K562 (cell line): Measurements from ENCODE around the gene PTPN5. TPM values are rescaled to one million over a fixed set of nuclear protein-coding genes. Genes with fewer than 3 reads are reported as not detected.

Experiments
- ATAC-seq: fragments of 200-7000 bp; cut with Tn5 transposase; 3 replicates; pipeline ENCODE4 v1.9.1; 2020; ENCODE audit warnings: moderate library complexity
- BruUV-seq: library from RNA; stranded (reverse); fragments of 400-500 nt; replicated peaks from 2 replicates; lab custom pipeline; 2021; lab: Mats Ljungman, UMichigan
- CTCF ChIA-PET: fragments of 300-600 bp; formaldehyde crosslinking; extraction: SDS; loops from one replicate; lab custom pipeline; 2021; ENCODE audit warnings: low intra/inter-chr PET ratio; lab: Yijun Ruan, JAX
- POLR2A ChIA-PET: fragments of 300-600, 350-650 bp; sonication (Branson Sonifier 250); formaldehyde crosslinking; extraction: SDS; loops from one replicate; lab custom pipeline; 2021; ENCODE audit warnings: antibody characterized with exemption, inconsistent platforms; lab: Yijun Ruan, JAX
- DNase-seq, 4 experiments: peaks; one replicate each; pipeline versions ENCODE4 v3.0.0 to v3.0.0-alpha.2; 2011 to 2018; ENCODE audit warnings: low spot score in 3 of 4, mixed read lengths in 3 of 4; ENCODE audit errors: extremely low read depth in 1 of 4
- FAIRE-seq: peaks from 2 replicates; lab custom pipeline; 2011; peaks lifted over from hg19 to GRCh38; lab: Jason Lieb, UNC
- H2AFZ ChIP-seq: 2 replicates; pipeline ENCODE4 v1.6.0; 2011; ENCODE audit warnings: low read depth, low read length, control low read depth, inconsistent platforms
- H3K27ac ChIP-seq: fragments of 200-600 bp; 3 replicates; pipeline ENCODE4 v1.8.0; 2011; ENCODE audit warnings: low read depth, mild to moderate bottlenecking, control low read depth, inconsistent platforms, low read length, moderate library complexity, mixed read lengths; ENCODE audit errors: extremely low read depth
- H3K27me3 ChIP-seq, 2 experiments: fragments of 300-600 bp in 1 of 2; 2 replicates in 1 of 2; 3 replicates in 1 of 2; pipeline versions ENCODE4 v1.6.0 to v1.8.0; 2011; ENCODE audit warnings: inconsistent platforms in 2 of 2, low read length in 2 of 2, mild to moderate bottlenecking in 1 of 2, mixed read lengths in 1 of 2, moderate library complexity in 1 of 2; ENCODE audit not compliant: control insufficient read depth in 2 of 2, insufficient read depth in 2 of 2
- H3K36me3 ChIP-seq: fragments of 300-600 bp; 3 replicates; pipeline ENCODE4 v1.8.0; 2011; ENCODE audit warnings: mild to moderate bottlenecking, low read length, inconsistent platforms; ENCODE audit not compliant: control insufficient read depth, insufficient read depth
- H3K4me1 ChIP-seq, 2 experiments: fragments of 200-600 bp in 1 of 2; replicated peaks in 1 of 2; 2 replicates in 1 of 2; 3 replicates in 1 of 2; pipeline versions ENCODE4 v1.5.1 to v1.8.0; 2011; ENCODE audit warnings: inconsistent platforms in 2 of 2, low read length in 2 of 2, mild to moderate bottlenecking in 1 of 2, mixed read lengths in 1 of 2, moderate library complexity in 1 of 2; ENCODE audit not compliant: control insufficient read depth in 2 of 2, insufficient read depth in 2 of 2
- H3K4me2 ChIP-seq: 2 replicates; pipeline ENCODE4 v1.6.1; 2011; ENCODE audit warnings: low read length, control low read depth, inconsistent platforms, mixed read lengths; ENCODE audit not compliant: insufficient read depth
- H3K4me3 ChIP-seq: fragments of 200-600 bp; sonication (generic), shearing (Covaris generic); 2 replicates; pipeline ENCODE4 v1.5.1; 2016; ENCODE audit warnings: control low read depth, inconsistent platforms
- H3K79me2 ChIP-seq: fragments of 200-600 bp; 3 replicates; pipeline ENCODE4 v1.8.0; 2011; ENCODE audit warnings: low read length, inconsistent platforms; ENCODE audit not compliant: control insufficient read depth, insufficient read depth
- H3K9ac ChIP-seq, 2 experiments: 2 replicates each; pipeline versions ENCODE4 v1.6.0 to v1.6.1; 2011; ENCODE audit warnings: low read depth in 2 of 2, low read length in 2 of 2, control low read depth in 1 of 2, inconsistent platforms in 1 of 2, mild to moderate bottlenecking in 1 of 2, mixed read lengths in 1 of 2; ENCODE audit not compliant: insufficient read depth in 1 of 2
- H3K9me1 ChIP-seq: one replicate; pipeline ENCODE4 v1.6.0; 2011; ENCODE audit warnings: inconsistent platforms, mild to moderate bottlenecking, low read length, moderate library complexity; ENCODE audit not compliant: control insufficient read depth, insufficient read depth
- H3K9me3 ChIP-seq: replicated peaks from 2 replicates; pipeline ENCODE4 v1.5.1; 2011; ENCODE audit warnings: low read depth, low read length, inconsistent platforms; ENCODE audit not compliant: control insufficient read depth, insufficient read depth
- H4K20me1 ChIP-seq: replicated peaks from 2 replicates; pipeline ENCODE4 v1.6.1; 2011; ENCODE audit warnings: low read length, inconsistent platforms, mixed read lengths; ENCODE audit not compliant: control insufficient read depth, insufficient read depth
- HDAC6 ChIP-seq: IDR thresholded peaks from 2 replicates; pipeline ENCODE4 v1.6.1; 2012; ENCODE audit warnings: low read depth, mild to moderate bottlenecking, control low read depth, inconsistent platforms, low read length, moderate library complexity
- MXI1 ChIP-seq: IDR thresholded peaks from 2 replicates; pipeline ENCODE4 v1.6.1; 2011; ENCODE audit warnings: low read depth, mild to moderate bottlenecking, improper control_type of control experiment, low read length
- NRF1 ChIP-seq, 2 experiments: fragments of 450-650 bp; IDR thresholded peaks in 1 of 2; conservative IDR thresholded peaks in 1 of 2; 2 replicates each; pipeline ENCODE4 v1.6.1; 2014; ENCODE audit warnings: mild to moderate bottlenecking in 2 of 2
- RBM17 ChIP-seq: fragments of 200-400 bp; formaldehyde crosslinking; IDR thresholded peaks from 2 replicates; pipeline ENCODE4 v1.6.1; 2017; ENCODE audit warnings: low read depth, mild to moderate bottlenecking, low read length, borderline replicate concordance
- SMC3 ChIP-seq: conservative IDR thresholded peaks from 2 replicates; pipeline ENCODE4 v1.6.1; 2011; ENCODE audit warnings: low read depth, low read length, improper control_type of control experiment; ENCODE audit not compliant: insufficient read depth
- ZNF644 ChIP-seq: fragments of 200-800 bp; sonication (Bioruptor generic); IDR thresholded peaks from 2 replicates; pipeline ENCODE4 v1.6.1; 2016; ENCODE audit warnings: low read depth, missing genetic modification characterization, missing compliant biosample characterization
- WGBS: fragments of 100-300 bp; shearing (Covaris generic); methylation state at CpG from one replicate; pipeline ENCODE4 v1.1.6; 2016; ENCODE audit warnings: low coverage, mixed read lengths; ENCODE audit not compliant: insufficient coverage; ENCODE audit errors: missing lambda C conversion rate; 5-methylcytosine and 5-hydroxymethylcytosine counted together
- in situ Hi-C: fragments of 300-500 bp; cut with MboI; formaldehyde crosslinking; loops from 4 replicates; pipeline ENCODE4 v1.15.0; 2018; ENCODE audit warnings: inconsistent platforms, mixed read lengths
- intact Hi-C: fragments of 100-400 bp; cut with micrococcal nuclease; formaldehyde crosslinking; loops from 2 replicates; pipeline ENCODE4 v1.14.2; 2022
- polyA plus RNA-seq, 8 experiments: library from polyadenylated mRNA; depleted of rRNA in 4 of 8; stranded (reverse) in 5 of 8; unstranded in 3 of 8; fragments of >200 nt; fragmentation: Nextera tagmentation in 2 of 8; fragmentation: Illumina TruSeq in 1 of 8; extraction: Ambion mirVana in 2 of 8; extraction: Trizol in 1 of 8; gene quantifications; 2 replicates each; pipeline versions ENCODE4 v1.2.1 to v1.2.3, GENCODE V29; 2011 to 2014; ENCODE audit warnings: inconsistent platforms in 1 of 8, missing spikeins in 1 of 8
- total RNA-seq, 7 experiments: library from RNA; depleted of rRNA in 6 of 7; stranded (reverse); fragments of >200 nt in 6 of 7; fragmentation: Illumina TruSeq in 2 of 7; extraction: Trizol in 2 of 7; gene quantifications; 2 replicates each; pipeline versions ENCODE4 v1.2.1 to v1.2.3, GENCODE V29; 2011 to 2021; ENCODE audit warnings: low replicate concordance in 1 of 7

Gene PTPN5
- total and polyA plus RNA-seq, 9 of the 15 experiments (the other 6 are each of a cell fraction or from before 2014, with no cell fraction given) = not detected

- TF ChIP-seq NRF1 (conservative IDR thresholded peaks at IDR 0.05 in 1 of 2, IDR thresholded peaks at IDR 0.05 in 1 of 2) = no peak
These were observed 60.2 kb downstream of the PTPN5 start (continued) for GRCh38 chr11:18731441-18731840.

GRCh38 chr11:18730020-18730419 is 61.6 kb downstream of the PTPN5 start:
- intact Hi-C loops = loop anchor here (10.0 kb wide), 2 partner anchors 485 to 615 kb away; partner anchors contain the start of gene SAA2
- no peak for ATAC-seq
- H3K27ac ChIP-seq = no peak overlapping the region
- no peak for FAIRE-seq
- H3K9me1 ChIP-seq = no peaks in the 10 kb centered on the region
- in situ Hi-C loops = loop anchor here (5.0 to 25.0 kb wide), 3 partner anchors 73 to 485 kb away; partner anchors contain the start of genes SAA2 and TSG101
- DNase-seq = no peak
- TF ChIP-seq MXI1 (no peak), NRF1 (conservative IDR thresholded peaks at IDR 0.05 in 1 of 2, IDR thresholded peaks at IDR 0.05 in 1 of 2) (peak; percentile 80 to 82)
- ChIA-PET POLR2A (interaction anchor here (0.7 kb wide), 1 partner anchor 444 kb away, joined by 3 read pairs; no protein-coding TSS in a partner anchor), CTCF (interaction anchor here (3.4 kb wide), 1 partner anchor 190 kb away, joined by 19 read pairs; no protein-coding TSS in a partner anchor)
- H2AFZ ChIP-seq = no peak overlapping the region
- WGBS = 1% methylated on average over 6 of the region's 9 CpGs
- no peak overlapping the region for H3K4me2 ChIP-seq
- no peaks in the 10 kb centered on the region for H3K36me3 ChIP-seq
- no peaks in the 10 kb centered on the region for H4K20me1 ChIP-seq
- no peak overlapping the region for H3K9ac ChIP-seq
- peaks cover 9 to 43% of the 10 kb centered on the region in 2 experiments for H3K27me3 ChIP-seq
- H3K4me1 ChIP-seq = peaks cover 0 to 3% of the 10 kb centered on the region in 2 experiments; a peak in 1 of 5 replicates
- no TSS peak for BruUV-seq
- H3K79me2 ChIP-seq = no peaks in the 10 kb centered on the region
- no peaks in the 10 kb centered on the region for H3K9me3 ChIP-seq
- H3K4me3 ChIP-seq = no peak overlapping the region

GRCh38 chr11:18729426-18729825 is 62.2 kb downstream of the PTPN5 start:
- no peak for ATAC-seq
- intact Hi-C loops (no loop called here), in situ Hi-C loops (loop anchor here (25.0 kb wide), 1 partner anchor 192 kb away; the partner anchor contains the start of gene TSG101)
- Histone ChIP-seq H3K9me1 (no peaks in the 10 kb centered on the region), H2AFZ (no peak overlapping the region), H3K4me3 (no peak overlapping the region), H3K27me3 (peaks cover 8 to 43% of the 10 kb centered on the region in 2 experiments), H3K27ac (no peak overlapping the region), H4K20me1 (no peaks in the 10 kb centered on the region), H3K79me2 (no peaks in the 10 kb centered on the region), H3K9ac (no peak overlapping the region), H3K4me2 (no peak overlapping the region), H3K9me3 (no peaks in the 10 kb centered on the region), H3K4me1 (peaks cover 0 to 3% of the 10 kb centered on the region in 2 experiments; a peak in 1 of 5 replicates), H3K36me3 (no peaks in the 10 kb centered on the region)
- no peak for FAIRE-seq
- POLR2A ChIA-PET = no interaction called here
- CTCF ChIA-PET = interaction anchor here (3.4 kb wide), 1 partner anchor 189 kb away, joined by 19 read pairs; no protein-coding TSS in a partner anchor
- BruUV-seq = no TSS peak
- 5% methylated on average over 12 of the region's 16 CpGs for WGBS
- no peak for DNase-seq
- TF ChIP-seq SMC3 (no peak), RBM17 (no peak), HDAC6 (no peak), ZNF644 (no peak)
